GM19463 (cell line): ENCODE data around the gene YARS2.
"Not testable (repeated sequence)": the region's sequence is repeated elsewhere in the genome, so short reads cannot be mapped to it uniquely, and the experiment has no call there.

Source experiments
- ATAC-seq: cut with Tn5 transposase; IDR thresholded peaks from one replicate; pipeline ENCODE4 v1.9.1; 2021; ENCODE audit warnings: mild to moderate bottlenecking, moderate library complexity; ENCODE audit not compliant: unreplicated experiment

YARS2 gene

DNA sequence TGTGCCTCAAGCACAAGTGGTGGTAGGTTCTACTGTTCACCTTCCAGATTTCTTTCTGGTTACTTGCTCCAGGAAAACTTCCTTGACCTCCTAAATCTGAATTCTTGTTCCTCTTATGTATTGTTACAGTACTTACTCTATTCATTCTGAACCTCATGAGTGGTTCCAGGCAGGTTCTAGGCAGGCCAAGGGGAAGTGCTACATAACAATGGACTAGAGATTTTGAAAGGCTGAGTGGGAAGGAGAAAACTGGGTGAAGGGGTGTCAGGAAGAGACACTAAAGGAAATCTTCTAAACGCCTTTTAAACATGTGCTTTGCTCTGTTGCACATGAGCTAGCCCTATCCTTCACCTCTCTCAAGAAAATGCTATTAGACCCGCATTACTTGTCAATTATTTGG is 1.6 kb downstream of the YARS2 start:
- ATAC-seq, result no peak

GRCh38 chr12:32753605-32754004 is 2.1 kb downstream of the YARS2 start:
- ATAC-seq, result no peak

DNA sequence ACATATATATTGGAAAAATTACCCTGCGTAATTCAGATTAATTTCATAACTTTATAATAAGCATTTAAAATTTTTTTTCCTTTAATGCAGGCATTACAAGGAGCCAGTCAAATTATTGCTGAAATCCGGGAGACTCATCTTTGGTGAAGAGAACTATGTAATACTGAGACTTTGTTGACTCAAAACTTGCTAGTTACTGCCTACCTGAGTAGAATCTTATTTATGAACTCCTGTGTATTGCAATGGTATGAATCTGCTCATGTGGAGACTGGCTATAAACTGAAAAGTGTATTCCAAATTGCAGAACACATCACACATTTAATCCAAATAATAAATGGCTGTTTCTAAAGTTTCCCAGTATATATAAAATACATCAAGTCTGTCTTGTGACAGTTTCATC is 12.4 kb downstream of the YARS2 start:
- ATAC-seq, result no peak

DNA sequence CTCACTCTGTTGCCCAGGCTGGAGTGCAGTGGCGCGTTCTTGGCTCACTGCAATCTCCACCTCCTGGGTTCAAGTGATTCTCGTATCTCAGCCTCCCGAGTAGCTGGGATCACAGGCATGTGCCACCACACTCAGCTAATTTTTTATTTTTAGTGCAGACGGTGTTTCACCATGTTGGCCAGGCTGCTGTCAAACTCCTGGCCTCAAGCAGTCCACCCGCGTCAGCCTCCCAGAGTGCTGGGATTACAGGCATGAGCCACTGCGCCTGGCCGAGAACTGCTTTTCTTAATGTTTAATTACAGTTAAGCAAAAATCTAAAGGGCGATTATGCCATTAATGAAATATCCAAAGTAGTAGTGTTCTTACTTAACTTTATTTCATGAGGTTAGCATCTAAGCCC is 13.6 kb downstream of the YARS2 start:
- no peak for ATAC-seq

- no peak for ATAC-seq
These were observed 16.4 kb downstream of the YARS2 start for GRCh38 chr12:32739279-32739678.

DNA sequence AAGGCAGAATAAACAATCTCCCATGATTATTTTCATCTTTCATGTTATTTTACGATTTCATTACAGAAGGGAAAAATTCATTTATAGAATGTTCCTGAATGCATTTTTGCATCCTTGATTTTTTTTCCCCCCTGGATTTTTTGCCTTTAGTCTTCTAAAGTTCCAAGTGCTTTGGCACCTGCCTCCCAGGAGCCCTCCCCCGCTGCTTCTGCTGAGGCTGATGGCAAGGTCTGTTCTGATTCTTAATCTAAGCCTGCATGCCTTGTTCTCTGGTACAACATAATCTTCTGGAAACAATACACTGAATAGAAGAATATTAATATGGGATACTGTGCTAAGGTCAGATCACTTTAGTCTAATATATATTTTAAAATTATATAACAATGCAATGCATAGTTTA is 18.0 kb downstream of the YARS2 start:
- no peak for ATAC-seq

GRCh38 chr12:32736445-32736844 is 19.3 kb downstream of the YARS2 start:
- ATAC-seq, result no peak

GRCh38 chr12:32734952-32735351 is 20.7 kb downstream of the YARS2 start:
- ATAC-seq, result no peak

GRCh38 chr12:32727237-32727636 is 28.5 kb downstream of the YARS2 start:
- ATAC-seq, result no peak

- ATAC-seq, result no peak
These were observed 29.4 kb downstream of the YARS2 start for GRCh38 chr12:32726286-32726685.

- not testable (repeated sequence) for ATAC-seq
These were observed 30.4 kb downstream of the YARS2 start for GRCh38 chr12:32725308-32725707.

DNA sequence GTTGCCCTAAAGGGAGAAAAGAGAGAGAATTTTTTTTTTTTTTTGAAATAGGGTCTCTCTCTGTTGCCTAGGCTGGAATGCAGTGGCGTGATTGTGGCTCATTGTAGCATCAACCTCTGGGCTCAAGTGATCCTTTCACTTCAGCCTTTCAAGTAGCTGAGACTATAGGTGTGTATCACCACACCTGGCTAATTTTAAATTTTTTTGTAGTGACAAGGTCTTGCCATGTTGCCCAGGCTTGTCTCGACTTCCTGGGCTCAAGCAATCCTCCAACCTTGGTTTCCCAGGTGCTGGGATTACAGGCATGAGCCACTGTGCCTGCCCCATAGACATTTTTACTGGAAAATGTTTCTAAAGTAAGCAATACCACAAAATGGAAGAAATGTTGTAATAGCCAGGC is 36.8 kb downstream of the YARS2 start:
- no peak for ATAC-seq

- no peak for ATAC-seq
These were observed 40.9 kb downstream of the YARS2 start for GRCh38 chr12:32714772-32715171.

GRCh38 chr12:32708926-32709325 is 46.8 kb downstream of the YARS2 start:
- ATAC-seq, result no peak

GRCh38 chr12:32706335-32707024 is 49.2 kb downstream of the YARS2 start:
- no peak for ATAC-seq

- no peak for ATAC-seq
These were observed 49.9 kb downstream of the YARS2 start for GRCh38 chr12:32705783-32706182.

DNA sequence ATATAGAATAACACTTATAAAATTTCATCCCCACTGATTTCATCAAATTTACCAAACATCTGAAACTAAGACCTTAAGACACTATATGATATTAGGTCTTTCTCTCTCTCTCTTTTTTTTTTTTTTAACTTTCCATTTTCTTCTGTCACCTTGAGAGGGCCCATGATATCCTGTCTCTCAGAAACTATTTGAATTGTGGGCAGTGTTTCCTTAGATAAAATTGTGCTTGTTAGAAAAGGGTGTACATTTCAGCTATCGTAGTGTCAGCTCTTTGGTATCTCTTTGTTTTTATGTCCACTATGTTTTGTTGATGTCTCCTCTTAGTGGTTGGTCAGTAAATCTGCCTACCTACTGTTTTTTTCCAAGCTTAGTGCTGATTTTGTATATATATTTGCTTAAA is 52.8 kb downstream of the YARS2 start:
- no peak for ATAC-seq

DNA sequence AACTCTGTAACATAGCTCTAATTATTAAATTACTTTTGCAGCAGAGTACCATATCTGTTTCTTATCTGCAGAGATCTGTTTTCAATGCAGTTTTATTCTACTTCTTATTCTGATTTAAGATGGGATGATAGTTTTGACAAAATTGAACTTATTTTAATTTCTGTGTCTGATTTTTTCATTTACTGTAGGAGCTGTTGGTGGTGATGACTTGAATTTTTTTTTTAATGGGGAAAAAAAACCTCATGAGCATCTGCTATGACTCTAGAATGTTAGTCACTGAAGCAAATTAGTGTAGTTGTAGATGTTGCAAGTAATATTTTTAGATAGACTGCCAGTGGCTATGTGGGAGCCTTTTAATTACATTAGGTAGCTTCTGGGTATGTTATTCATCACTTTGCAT is 53.2 kb downstream of the YARS2 start:
- ATAC-seq, result no peak

- ATAC-seq, result not testable (repeated sequence)
These were observed 56.3 kb downstream of the YARS2 start for GRCh38 chr12:32699437-32699836.

DNA sequence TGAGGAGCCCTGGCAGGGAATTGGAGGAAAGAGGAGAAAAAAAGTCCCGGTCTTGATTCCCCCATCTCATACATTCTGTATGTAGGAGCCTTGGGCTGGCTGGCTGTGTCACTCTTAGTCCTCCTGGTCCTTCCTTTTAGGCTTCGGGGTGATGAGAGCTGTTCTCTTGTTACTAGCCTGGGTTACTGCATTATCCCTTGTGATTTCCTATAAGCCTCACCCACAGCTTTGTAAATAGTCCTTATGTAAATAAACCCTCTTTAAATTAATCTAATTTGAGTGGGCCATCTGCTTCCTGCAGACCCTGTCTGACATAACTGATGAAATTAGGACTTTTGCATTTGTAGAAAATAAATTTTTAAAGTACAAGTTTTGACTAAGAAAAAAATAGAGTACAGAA is 57.4 kb downstream of the YARS2 start:
- no peak for ATAC-seq

GRCh38 chr12:32697445-32697844 is 58.3 kb downstream of the YARS2 start:
- no peak for ATAC-seq
